Upper lobe of left lung (tissue), 6 donors: ENCODE data around the gene ELFN2. TPM values are rescaled to one million over a fixed set of nuclear protein-coding genes. Genes with fewer than 3 reads are reported as not detected.

Source experiments
- ATAC-seq, 2 donors: fragments of 200-7000 bp; cut with Tn5 transposase; one replicate each; pipeline ENCODE4 v1.9.1; 2022; ENCODE audit warnings: mild to moderate bottlenecking in 2 of 2, moderate library complexity in 2 of 2; ENCODE audit not compliant: low FRiP score in 2 of 2
- DNase-seq, 2 donors: peaks; one replicate each; pipeline ENCODE4 v3.0.0-alpha.2; 2019 to 2020
- H3K27ac ChIP-seq, 4 donors: fragments of 200-600 bp; sonication (generic); one replicate each; pipeline ENCODE4 v1.5.1; 2016 to 2019
- H3K27me3 ChIP-seq, 4 donors: fragments of 200-600 bp; sonication (generic); one replicate each; pipeline ENCODE4 v1.5.1; 2017 to 2019
- H3K36me3 ChIP-seq, 4 donors: fragments of 200-600 bp; sonication (generic); one replicate each; pipeline ENCODE4 v1.5.1; 2016 to 2019
- H3K4me1 ChIP-seq, 4 donors: fragments of 200-600 bp; sonication (generic); one replicate each; pipeline ENCODE4 v1.5.1; 2018 to 2019
- H3K4me3 ChIP-seq, 4 donors: fragments of 200-600 bp; sonication (generic); one replicate each; pipeline ENCODE4 v1.5.1; 2017 to 2019; ENCODE audit warnings: mild to moderate bottlenecking in 2 of 4, moderate library complexity in 1 of 4
- H3K9me3 ChIP-seq, 4 donors: fragments of 200-600 bp; sonication (generic); one replicate each; pipeline ENCODE4 v1.5.1; 2018 to 2019
- CTCF ChIP-seq, 6 experiments: fragments of 450-650 bp in 4 of 6; fragments of 200-600 bp in 2 of 6; sonication (generic) in 2 of 6; IDR thresholded peaks; one replicate each; pipeline ENCODE4 v1.5.1; 2016 to 2019; ENCODE audit warnings: antibody characterized with exemption in 6 of 6
- EP300 ChIP-seq, 4 donors: sonication (generic); formaldehyde crosslinking; IDR thresholded peaks; one replicate each; pipeline ENCODE4 v1.5.1; 2017; ENCODE audit warnings: antibody characterized with exemption in 4 of 4, control low read depth in 2 of 4
- POLR2A ChIP-seq, 4 donors: fragments of 450-650 bp; IDR thresholded peaks; one replicate each; pipeline ENCODE4 v1.5.1; 2016 to 2017; ENCODE audit warnings: antibody characterized with exemption in 4 of 4, mild to moderate bottlenecking in 2 of 4
- POLR2AphosphoS5 ChIP-seq, 2 donors: sonication (generic); formaldehyde crosslinking; IDR thresholded peaks; one replicate each; pipeline ENCODE4 v1.5.1; 2017; ENCODE audit warnings: antibody characterized with exemption in 2 of 2
- WGBS, 2 donors: methylation state at CpG; one replicate each; pipeline ENCODE4 v1.1.5; 2017 to 2018; 5-methylcytosine and 5-hydroxymethylcytosine counted together
- total RNA-seq, 6 donors: library from RNA; depleted of rRNA in 4 of 6; stranded (reverse); fragments of >200 nt in 4 of 6; gene quantifications; one replicate each; pipeline versions ENCODE4 v1.1.0 to v1.2.1, GENCODE V29; 2016 to 2021
- donor health status: DM: no; HTN: no; CAD: no; lungs with moderate emphysema.
- donor health status: DM: no; HTN: yes; CAD: no; lungs with severe emphysema.

Gene ELFN2
- total RNA-seq, 6 donors from 2014 or later, result 0.37 to 9.1 (median 4.5) TPM

- H3K36me3 ChIP-seq, result no peaks in the 10 kb centered on the region
- H3K27ac ChIP-seq, result no peak overlapping the region
- peaks cover 0 to 2% (median 0%) of the 10 kb centered on the region in 4 donors for H3K4me1 ChIP-seq
- no peak overlapping the region for H3K4me3 ChIP-seq
- WGBS, 2 donors, result 60 to 66% methylated on average over 19 to 23 of the region's 24 CpGs
- TF ChIP-seq CTCF (IDR thresholded peaks at IDR 0.05), result no peak
- no peak for TF ChIP-seq EP300 (IDR thresholded peaks at IDR 0.05)
- no peak for TF ChIP-seq POLR2AphosphoS5 (IDR thresholded peaks at IDR 0.05)
- no peak for TF ChIP-seq POLR2A (IDR thresholded peaks at IDR 0.05)
- H3K27me3 ChIP-seq, result no peaks in the 10 kb centered on the region
- DNase-seq (no peak), ATAC-seq (no peak)
- H3K9me3 ChIP-seq, result no peaks in the 10 kb centered on the region
Measured at GRCh38 chr22:37340331-37341262, 86.7 kb downstream of the ELFN2 start.

GRCh38 chr22:37338539-37339246, 88.6 kb downstream of the ELFN2 start:
- ATAC-seq (no peak), DNase-seq (no peak)
- H3K36me3 ChIP-seq, result no peaks in the 10 kb centered on the region
- WGBS, 2 donors, result 86 to 93% methylated on average over 7 to 10 of the region's 10 CpGs
- H3K27me3 ChIP-seq, result peaks cover 0 to 17% (median 10%) of the 10 kb centered on the region in 4 donors
- H3K9me3 ChIP-seq, result no peaks in the 10 kb centered on the region
- no peak overlapping the region for H3K4me3 ChIP-seq
- TF ChIP-seq POLR2AphosphoS5 (IDR thresholded peaks at IDR 0.05), result no peak
- no peak for TF ChIP-seq EP300 (IDR thresholded peaks at IDR 0.05)
- TF ChIP-seq CTCF (IDR thresholded peaks at IDR 0.05), result no peak
- no peak for TF ChIP-seq POLR2A (IDR thresholded peaks at IDR 0.05)
- H3K4me1 ChIP-seq, result peaks cover 0 to 11% (median 0%) of the 10 kb centered on the region in 4 donors
- H3K27ac ChIP-seq, result no peak overlapping the region

GRCh38 chr22:37337204-37337943, 89.9 kb downstream of the ELFN2 start:
- DNase-seq, result no peak
- Histone ChIP-seq H3K4me1 (peaks cover 0 to 11% (median 0%) of the 10 kb centered on the region in 4 donors), H3K36me3 (no peaks in the 10 kb centered on the region), H3K27ac (no peak overlapping the region), H3K9me3 (no peaks in the 10 kb centered on the region), H3K4me3 (no peak overlapping the region), H3K27me3 (peaks cover 0 to 29% (median 17%) of the 10 kb centered on the region in 4 donors)
- WGBS, 2 donors, result 78 to 86% methylated on average over 5 to 8 of the region's 8 CpGs
- TF ChIP-seq POLR2AphosphoS5 (IDR thresholded peaks at IDR 0.05), result no peak
- TF ChIP-seq POLR2A (IDR thresholded peaks at IDR 0.05), result no peak
- no peak for TF ChIP-seq CTCF (IDR thresholded peaks at IDR 0.05)
- no peak for TF ChIP-seq EP300 (IDR thresholded peaks at IDR 0.05)
- no peak for ATAC-seq

- no peak for ATAC-seq
- 72 to 81% methylated on average over 8 of the region's 8 CpGs for WGBS, 2 donors
- peaks cover 0 to 30% (median 18%) of the 10 kb centered on the region in 4 donors for H3K27me3 ChIP-seq
Measured at GRCh38 chr22:37336579-37336978, 90.7 kb downstream of the ELFN2 start.

More at GRCh38 chr22:37336579-37336978, 90.7 kb downstream of the ELFN2 start:
- H3K4me1 ChIP-seq, result peaks cover 0 to 11% (median 0%) of the 10 kb centered on the region in 4 donors
- DNase-seq, result no peak
- no peak for TF ChIP-seq EP300 (IDR thresholded peaks at IDR 0.05)
- no peak for TF ChIP-seq POLR2AphosphoS5 (IDR thresholded peaks at IDR 0.05)
- H3K36me3 ChIP-seq, result no peaks in the 10 kb centered on the region
- H3K27ac ChIP-seq, result no peak overlapping the region
- H3K9me3 ChIP-seq, result no peaks in the 10 kb centered on the region
- no peak overlapping the region for H3K4me3 ChIP-seq
